Brain microvascular endothelial cell (primary cell): Measurements from ENCODE around the gene MYO16.
"Not testable (repeated sequence)": the region's sequence is repeated elsewhere in the genome, so short reads cannot be mapped to it uniquely, and the experiment has no call there.

Experiments used
- DNase-seq: peaks from one replicate; pipeline ENCODE4 v3.0.0-alpha.2; 2020
- H3K27ac ChIP-seq: fragments of 250-450 bp; sonication (Bioruptor Pico); 2 replicates; pipeline ENCODE4 v1.5.1; 2020; ENCODE audit warnings: mild to moderate bottlenecking, moderate library complexity
- H3K27me3 ChIP-seq: fragments of 250-450 bp; sonication (Bioruptor Pico); replicated peaks from 2 replicates; pipeline ENCODE4 v1.5.1; 2020; ENCODE audit warnings: mild to moderate bottlenecking
- H3K36me3 ChIP-seq: fragments of 250-450 bp; sonication (Bioruptor Pico); replicated peaks from 2 replicates; pipeline ENCODE4 v1.5.1; 2020; ENCODE audit warnings: mild to moderate bottlenecking
- H3K4me3 ChIP-seq: 2 replicates; pipeline ENCODE4 v1.5.1; 2011; ENCODE audit warnings: low read depth, mild to moderate bottlenecking, control low read depth, low read length, moderate library complexity
- CTCF ChIP-seq: IDR thresholded peaks from 2 replicates; pipeline ENCODE4 v1.5.1; 2011; ENCODE audit warnings: low read depth, mild to moderate bottlenecking, moderate library complexity, low read length, control low read depth, inconsistent platforms; ENCODE audit errors: missing control alignments
- in situ Hi-C: cut with HindIII; loops from 2 replicates; pipeline ENCODE4 v1.10.0; 2017; ENCODE audit warnings: low sequenced_read_pairs, low pct_ligation_motif_present

Gene MYO16

DNA sequence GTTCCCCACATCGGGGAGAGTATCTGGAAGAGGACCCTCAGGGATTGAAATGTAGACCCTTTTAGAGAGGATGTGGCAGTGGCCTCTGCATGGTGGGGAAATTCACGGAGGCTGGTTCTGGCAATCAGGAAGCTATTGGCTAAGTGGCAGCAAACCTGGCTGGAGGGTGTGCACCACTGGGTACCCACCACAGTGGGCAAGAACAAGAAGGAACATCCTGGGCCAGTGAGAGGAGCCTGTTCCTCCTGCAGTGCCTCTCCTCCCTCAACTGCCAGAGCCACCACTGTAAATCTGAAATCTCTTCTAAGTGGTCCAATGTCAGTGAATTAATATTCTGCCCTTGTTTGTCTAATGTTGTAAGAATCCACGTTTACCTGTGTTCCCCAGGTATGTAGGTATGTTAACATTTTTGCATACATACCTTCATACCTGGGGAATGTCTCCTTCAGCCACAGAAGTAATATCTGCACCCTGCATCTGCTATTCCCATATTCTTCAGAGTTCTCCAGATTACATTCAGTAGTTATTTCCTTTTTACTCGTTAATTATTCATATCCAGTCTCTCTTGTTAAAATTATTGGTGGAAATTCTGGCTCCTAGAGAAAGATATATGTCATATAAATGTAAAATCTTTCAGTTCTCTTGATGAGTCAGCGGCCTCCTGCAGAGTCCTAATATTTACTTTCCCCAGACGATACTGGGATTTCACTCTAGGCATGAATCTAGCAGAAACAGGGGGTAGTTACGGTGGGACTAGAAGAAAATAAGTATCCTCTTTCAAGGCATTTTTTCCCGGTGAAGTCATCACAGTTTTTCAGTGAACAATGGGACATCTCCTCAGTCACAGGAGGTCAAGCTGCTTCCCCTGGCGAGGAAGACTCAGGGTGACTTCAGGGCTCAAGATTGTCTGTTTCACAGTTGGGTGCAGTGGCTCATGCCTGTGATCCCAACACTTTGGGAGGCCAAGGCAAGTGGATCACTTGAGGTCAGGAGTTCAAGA, 148.3 kb downstream of the MYO16 start:
- Histone ChIP-seq H3K4me3 (no peak overlapping the region), H3K27ac (peak overlapping the region; percentile 65), H3K36me3 (no peaks in the 10 kb centered on the region), H3K27me3 (no peaks in the 10 kb centered on the region)
- DNase-seq = peak; percentile 86
- no peak for TF ChIP-seq CTCF
- in situ Hi-C loops = no loop called here

DNA sequence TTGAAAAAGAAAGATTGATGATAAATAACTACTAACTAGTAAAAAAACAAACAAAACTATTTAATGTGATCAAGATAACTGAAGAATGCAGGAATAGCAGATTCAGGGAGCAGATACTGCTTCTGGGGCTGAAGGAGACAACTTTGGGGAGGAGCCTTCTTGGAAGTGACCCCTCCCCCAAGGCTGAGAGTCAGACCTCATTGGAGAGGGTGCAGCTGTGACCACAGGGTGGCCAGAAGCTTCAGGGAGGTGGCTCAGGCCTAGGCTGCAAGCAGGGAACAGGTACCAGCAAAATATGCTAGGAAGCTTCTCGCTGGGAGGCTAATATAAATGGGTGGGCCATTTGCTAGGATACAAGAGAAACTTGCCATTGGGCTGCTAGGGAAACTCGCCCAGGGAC, 149.9 kb downstream of the MYO16 start:
- no peak overlapping the region for H3K27ac ChIP-seq
- H3K4me3 ChIP-seq = no peak overlapping the region
- H3K27me3 ChIP-seq = no peaks in the 10 kb centered on the region
- in situ Hi-C loops = no loop called here
- DNase-seq = no peak
- no peak for TF ChIP-seq CTCF
- no peaks in the 10 kb centered on the region for H3K36me3 ChIP-seq

DNA sequence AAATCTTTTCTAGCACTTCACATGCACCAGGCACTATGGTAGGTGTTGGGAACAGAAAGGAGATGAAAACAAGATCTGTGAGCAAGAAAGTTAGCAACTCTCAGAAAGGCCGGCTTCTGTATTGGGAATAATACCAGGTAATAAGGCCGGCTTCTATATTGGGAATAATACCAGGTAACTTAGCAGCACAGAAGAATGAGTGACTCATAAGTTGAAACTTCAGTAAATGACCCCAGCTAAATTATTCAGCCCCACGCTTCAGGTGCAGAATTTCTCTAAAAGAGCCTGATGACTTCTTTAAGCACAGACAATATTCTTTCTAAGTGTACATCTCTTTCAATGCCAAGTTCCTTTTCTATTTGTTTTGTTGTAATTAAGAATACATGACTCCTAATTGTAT, 151.3 kb downstream of the MYO16 start:
- H3K27me3 ChIP-seq = no peaks in the 10 kb centered on the region
- TF ChIP-seq CTCF = no peak
- in situ Hi-C loops = no loop called here

DNA sequence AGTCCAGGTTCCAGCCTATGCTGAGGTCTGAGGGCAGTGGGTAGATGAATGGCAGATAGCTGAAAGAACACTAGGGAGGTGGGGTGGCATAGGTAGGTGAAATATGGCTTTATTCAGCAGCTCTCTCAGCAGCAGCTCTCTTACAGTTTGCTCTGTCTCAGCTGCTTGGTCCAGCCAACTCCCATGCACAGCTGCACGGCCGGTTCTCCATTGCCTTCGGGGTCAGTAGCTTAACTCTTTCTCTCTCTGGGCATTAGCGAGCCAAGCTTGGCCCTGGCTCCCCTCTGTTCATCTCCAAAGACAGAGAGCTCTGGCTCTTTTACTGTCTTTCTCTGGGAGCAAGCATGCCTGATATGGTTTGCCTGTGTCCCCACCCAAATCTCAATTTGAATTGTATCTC, 151.9 kb downstream of the MYO16 start:
- in situ Hi-C loops = no loop called here
- no peak for TF ChIP-seq CTCF
- DNase-seq = no peak

More for the DNA sequence above, 151.3 kb downstream of the MYO16 start:
- DNase-seq = no peak
- Histone ChIP-seq H3K4me3 (no peak overlapping the region), H3K27ac (no peak overlapping the region), H3K36me3 (no peaks in the 10 kb centered on the region)

DNA sequence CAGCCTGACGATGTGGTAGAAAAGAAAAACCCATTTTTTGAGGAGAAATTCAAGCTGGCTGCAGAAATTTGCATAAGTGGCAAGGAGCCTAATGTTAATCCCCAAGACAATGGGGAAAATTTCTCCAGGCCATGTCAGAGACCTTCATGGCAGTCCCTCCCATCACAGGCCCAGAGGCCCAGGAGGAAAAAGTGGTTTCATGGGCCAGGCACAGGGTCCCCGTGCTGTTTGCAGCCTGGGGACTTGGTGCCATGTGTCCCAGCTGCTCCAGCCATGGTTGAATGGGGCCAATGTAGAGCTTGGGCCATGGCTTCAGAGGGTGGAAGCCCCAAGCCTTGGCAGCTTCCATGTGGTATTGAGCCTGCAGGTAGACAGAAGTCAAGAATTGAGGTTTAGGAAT, 153.1 kb downstream of the MYO16 start:
- H3K27me3 ChIP-seq, DNase-seq, in situ Hi-C loops, H3K36me3 ChIP-seq, H3K4me3 ChIP-seq, H3K27ac ChIP-seq: not testable (repeated sequence)

More for the DNA sequence above, 151.9 kb downstream of the MYO16 start:
- no peak overlapping the region for H3K27ac ChIP-seq
- no peak overlapping the region for H3K4me3 ChIP-seq
- H3K27me3 ChIP-seq = no peaks in the 10 kb centered on the region
- H3K36me3 ChIP-seq = no peaks in the 10 kb centered on the region

- in situ Hi-C loops = no loop called here
- Histone ChIP-seq H3K4me3 (no peak overlapping the region), H3K27ac (no peak overlapping the region), H3K27me3 (no peaks in the 10 kb centered on the region), H3K36me3 (no peaks in the 10 kb centered on the region)
- DNase-seq = no peak
- no peak for TF ChIP-seq CTCF
Measured at GRCh38 chr13:108785844-108786243, 156.4 kb downstream of the MYO16 start.
